ENCODE measurements around the gene FBXW5. TPM values are rescaled to one million over a fixed set of nuclear protein-coding genes. Genes with fewer than 3 reads are reported as not detected.

The FBXW5 gene
- total and polyA plus RNA-seq, 2 experiments from 2014 or later: 110 to 234 TPM

GRCh38 chr9:136968333-136969127 lies 24.0 kb upstream of the FBXW5 start:
- in situ Hi-C loops (cut with MboI): no loop called here
- Histone ChIP-seq H3K4me3 (no peak overlapping the region), H3K27ac (no peak overlapping the region), H3K4me1 (ENCODE audit: insufficient read depth) (no peaks in the 10 kb centered on the region), H3K27me3 (replicated peaks; ENCODE audit: insufficient read depth) (no peaks in the 10 kb centered on the region), H3K79me2 (ENCODE audit: insufficient read depth) (no peaks in the 10 kb centered on the region), H3K9ac (no peak overlapping the region), H3K4me2 (ENCODE audit: unreplicated experiment) (no peak overlapping the region), H4K20me1 (ENCODE audit: insufficient read depth) (no peaks in the 10 kb centered on the region), H3K9me2 (ENCODE audit: insufficient read depth) (no peaks in the 10 kb centered on the region), H2AFZ (no peak overlapping the region), H3K36me3 (ENCODE audit: low read depth) (no peaks in the 10 kb centered on the region), H3K9me3 (ENCODE audit: low read depth) (no peaks in the 10 kb centered on the region), H3F3A (ENCODE audit: insufficient read depth) (no peaks in the 10 kb centered on the region)
- no peak for DNase-seq
- WGBS, 2 experiments (ENCODE audit: low coverage in 1 of 2, low lambda C conversion rate in 2 of 2, missing lambda C conversion rate in 2 of 2): 62 to 64% methylated on average over 15 to 17 of the region's 17 CpGs
- no peak for TF ChIP-seq EZH2 (IDR thresholded peaks at IDR 0.05; ENCODE audit: insufficient read depth, poor library complexity, severe bottlenecking)

- Histone ChIP-seq H3K4me3 (no peak overlapping the region), H3K79me2 (ENCODE audit: insufficient read depth) (no peaks in the 10 kb centered on the region), H3K9me2 (ENCODE audit: insufficient read depth) (no peaks in the 10 kb centered on the region), H3K9ac (no peak overlapping the region), H2AFZ (peak overlapping the region; percentile 53; the same call in 1 of the 2 replicates), H3K27me3 (replicated peaks; ENCODE audit: insufficient read depth) (no peaks in the 10 kb centered on the region), H4K20me1 (ENCODE audit: insufficient read depth) (no peaks in the 10 kb centered on the region), H3K4me2 (ENCODE audit: unreplicated experiment) (peak overlapping the region; percentile 51), H3F3A (ENCODE audit: insufficient read depth) (no peaks in the 10 kb centered on the region), H3K4me1 (ENCODE audit: insufficient read depth) (no peaks in the 10 kb centered on the region), H3K9me3 (ENCODE audit: low read depth) (no peaks in the 10 kb centered on the region), H3K27ac (no peak overlapping the region), H3K36me3 (ENCODE audit: low read depth) (no peaks in the 10 kb centered on the region)
- WGBS, 2 experiments (ENCODE audit: low coverage in 1 of 2, low lambda C conversion rate in 2 of 2, missing lambda C conversion rate in 2 of 2): 13 to 16% methylated on average over 23 of the region's 23 CpGs
- TF ChIP-seq EZH2phosphoT487 (IDR thresholded peaks at IDR 0.05; ENCODE audit: insufficient read depth, low read depth) (no peak), EZH2 (IDR thresholded peaks at IDR 0.05; ENCODE audit: insufficient read depth, poor library complexity, severe bottlenecking) (no peak)
- in situ Hi-C loops (cut with MboI): no loop called here
- peak; percentile 46 for DNase-seq
Measured at GRCh38 chr9:136965771-136966484, 21.4 kb upstream of the FBXW5 start.

- TF ChIP-seq EZH2phosphoT487 (IDR thresholded peaks at IDR 0.05; ENCODE audit: insufficient read depth, low read depth) (no peak), EZH2 (IDR thresholded peaks at IDR 0.05; ENCODE audit: insufficient read depth, poor library complexity, severe bottlenecking) (no peak)
- Histone ChIP-seq H2AFZ (no peak overlapping the region), H3K79me2 (ENCODE audit: insufficient read depth) (no peaks in the 10 kb centered on the region), H4K20me1 (ENCODE audit: insufficient read depth) (no peaks in the 10 kb centered on the region), H3K9me2 (ENCODE audit: insufficient read depth) (no peaks in the 10 kb centered on the region), H3K27me3 (replicated peaks; ENCODE audit: insufficient read depth) (no peaks in the 10 kb centered on the region), H3K9ac (no peak overlapping the region), H3K4me1 (ENCODE audit: insufficient read depth) (no peaks in the 10 kb centered on the region), H3F3A (ENCODE audit: insufficient read depth) (no peaks in the 10 kb centered on the region), H3K4me2 (ENCODE audit: unreplicated experiment) (no peak overlapping the region), H3K36me3 (ENCODE audit: low read depth) (no peaks in the 10 kb centered on the region), H3K9me3 (ENCODE audit: low read depth) (no peaks in the 10 kb centered on the region), H3K27ac (no peak overlapping the region), H3K4me3 (no peak overlapping the region)
- 80 to 83% methylated on average over 22 to 26 of the region's 26 CpGs for WGBS, 2 experiments (ENCODE audit: low coverage in 1 of 2, low lambda C conversion rate in 2 of 2, missing lambda C conversion rate in 2 of 2)
- in situ Hi-C loops (cut with MboI): no loop called here
- no peak for DNase-seq
Measured at GRCh38 chr9:136964833-136965422, 20.4 kb upstream of the FBXW5 start.

GRCh38 chr9:136964171-136964689 lies 19.7 kb upstream of the FBXW5 start:
- Histone ChIP-seq H3K27ac (no peak overlapping the region), H3K4me2 (ENCODE audit: unreplicated experiment) (no peak overlapping the region), H4K20me1 (ENCODE audit: insufficient read depth) (no peaks in the 10 kb centered on the region), H3K36me3 (ENCODE audit: low read depth) (no peaks in the 10 kb centered on the region), H3K9ac (no peak overlapping the region), H3K4me3 (no peak overlapping the region), H3F3A (ENCODE audit: insufficient read depth) (no peaks in the 10 kb centered on the region), H2AFZ (no peak overlapping the region), H3K9me2 (ENCODE audit: insufficient read depth) (no peaks in the 10 kb centered on the region), H3K9me3 (ENCODE audit: low read depth) (no peaks in the 10 kb centered on the region), H3K4me1 (ENCODE audit: insufficient read depth) (no peaks in the 10 kb centered on the region), H3K79me2 (ENCODE audit: insufficient read depth) (no peaks in the 10 kb centered on the region), H3K27me3 (replicated peaks; ENCODE audit: insufficient read depth) (no peaks in the 10 kb centered on the region)
- no peak for DNase-seq
- in situ Hi-C loops (cut with MboI): no loop called here
- WGBS, 2 experiments (ENCODE audit: low coverage in 1 of 2, low lambda C conversion rate in 2 of 2, missing lambda C conversion rate in 2 of 2): 57 to 63% methylated on average over 21 of the region's 22 CpGs
- TF ChIP-seq EZH2 (IDR thresholded peaks at IDR 0.05; ENCODE audit: insufficient read depth, poor library complexity, severe bottlenecking) (no peak), EZH2phosphoT487 (IDR thresholded peaks at IDR 0.05; ENCODE audit: insufficient read depth, low read depth) (no peak)

Data from GM23248 (cell line).